HEK293 (cell line): ENCODE results near the gene SMIM29.
A peak's percentile ranks its signal among the peaks of the same experiment; 100 is the strongest.

Experiments used
- GLI2 ChIP-seq: fragments of 450-650 bp; formaldehyde crosslinking; IDR thresholded peaks from 2 replicates; pipeline ENCODE4; 2017; ENCODE audit warnings: missing biosample characterization, missing genetic modification characterization, low read depth, borderline replicate concordance
- GLIS2 ChIP-seq: fragments of 450-650 bp; formaldehyde crosslinking; IDR thresholded peaks from 2 replicates; pipeline ENCODE4 v1.5.1; 2016; ENCODE audit warnings: missing biosample characterization, missing genetic modification characterization
- HOXC10 ChIP-seq: sonication (generic); formaldehyde crosslinking; IDR thresholded peaks from 2 replicates; pipeline ENCODE4 v1.8.1; 2023; ENCODE audit warnings: mild to moderate bottlenecking, missing genetic modification reagents
- KLF1 ChIP-seq: fragments of 450-650 bp; formaldehyde crosslinking; IDR thresholded peaks from 2 replicates; pipeline ENCODE4 v1.5.1; 2016; ENCODE audit warnings: missing biosample characterization, missing genetic modification characterization
- SP2 ChIP-seq: fragments of 450-650 bp; formaldehyde crosslinking; IDR thresholded peaks from 2 replicates; pipeline ENCODE4 v1.5.1; 2016; ENCODE audit warnings: missing biosample characterization, missing genetic modification characterization
- SP3 ChIP-seq: fragments of 450-650 bp; formaldehyde crosslinking; IDR thresholded peaks from 2 replicates; pipeline ENCODE4 v1.5.1; 2016; ENCODE audit warnings: missing biosample characterization, missing genetic modification characterization
- TCF7L2 ChIP-seq: IDR thresholded peaks from 2 replicates; pipeline ENCODE4 v1.6.1; 2011; ENCODE audit warnings: low read depth, mild to moderate bottlenecking, inconsistent platforms, low read length, moderate library complexity, borderline replicate concordance
- ZBTB17 ChIP-seq: fragments of 450-650 bp; formaldehyde crosslinking; IDR thresholded peaks from 2 replicates; pipeline ENCODE4 v1.5.1; 2016; ENCODE audit warnings: missing biosample characterization, missing genetic modification characterization
- ZBTB20 ChIP-seq: fragments of 450-650 bp; formaldehyde crosslinking; IDR thresholded peaks from 2 replicates; pipeline ENCODE4 v1.5.1; 2016; ENCODE audit warnings: missing biosample characterization, missing genetic modification characterization
- ZFP3 ChIP-seq: fragments of 450-650 bp; formaldehyde crosslinking; IDR thresholded peaks from 2 replicates; pipeline ENCODE4 v1.5.1; 2016; ENCODE audit warnings: low read depth, missing biosample characterization, missing genetic modification characterization
- ZFP69B ChIP-seq: fragments of 450-650 bp; formaldehyde crosslinking; IDR thresholded peaks from 2 replicates; pipeline ENCODE4 v1.5.1; 2016; ENCODE audit warnings: missing biosample characterization, missing genetic modification characterization
- ZNF132 ChIP-seq: fragments of 450-650 bp; formaldehyde crosslinking; IDR thresholded peaks from 2 replicates; pipeline ENCODE4 v1.5.1; 2017; ENCODE audit warnings: missing biosample characterization, missing genetic modification characterization, borderline replicate concordance
- ZNF174 ChIP-seq: fragments of 450-650 bp; formaldehyde crosslinking; IDR thresholded peaks from 2 replicates; pipeline ENCODE4 v1.5.0; 2017; ENCODE audit warnings: missing biosample characterization, mild to moderate bottlenecking, missing genetic modification characterization
- ZNF221 ChIP-seq: fragments of 450-650 bp; formaldehyde crosslinking; IDR thresholded peaks from 2 replicates; pipeline ENCODE4 v1.5.1; 2017; ENCODE audit warnings: missing biosample characterization, missing genetic modification characterization, borderline replicate concordance
- ZNF248 ChIP-seq: fragments of 450-650 bp; formaldehyde crosslinking; IDR thresholded peaks from 2 replicates; pipeline ENCODE4 v1.5.1; 2017; ENCODE audit warnings: missing biosample characterization, missing genetic modification characterization
- ZNF311 ChIP-seq: fragments of 450-650 bp; formaldehyde crosslinking; IDR thresholded peaks from 2 replicates; pipeline ENCODE4 v1.5.1; 2017; ENCODE audit warnings: missing biosample characterization, missing genetic modification characterization, borderline replicate concordance
- ZNF341 ChIP-seq: fragments of 450-650 bp; formaldehyde crosslinking; IDR thresholded peaks from 2 replicates; pipeline ENCODE4; 2016; ENCODE audit warnings: low read depth, missing biosample characterization, missing genetic modification characterization
- ZNF366 ChIP-seq: fragments of 450-650 bp; formaldehyde crosslinking; conservative IDR thresholded peaks from 2 replicates; pipeline ENCODE4 v1.5.1; 2016; ENCODE audit warnings: missing biosample characterization, missing genetic modification characterization
- ZNF530 ChIP-seq: fragments of 450-650 bp; formaldehyde crosslinking; IDR thresholded peaks from 2 replicates; pipeline ENCODE4 v1.5.1; 2016; ENCODE audit warnings: low read depth, missing biosample characterization, missing genetic modification characterization
- ZNF548 ChIP-seq: fragments of 450-650 bp; formaldehyde crosslinking; IDR thresholded peaks from 2 replicates; pipeline ENCODE4 v1.5.1; 2016; ENCODE audit warnings: missing biosample characterization, missing genetic modification characterization
- ZNF561 ChIP-seq: fragments of 450-650 bp; IDR thresholded peaks from 2 replicates; pipeline ENCODE4 v1.5.1; 2018; ENCODE audit warnings: missing biosample characterization, missing genetic modification characterization, borderline replicate concordance
- ZNF621 ChIP-seq: fragments of 450-650 bp; formaldehyde crosslinking; IDR thresholded peaks from 2 replicates; pipeline ENCODE4 v1.5.1; 2017; ENCODE audit warnings: missing biosample characterization, missing genetic modification characterization
- ZNF664 ChIP-seq: fragments of 450-650 bp; formaldehyde crosslinking; IDR thresholded peaks from 2 replicates; pipeline ENCODE4 v1.5.1; 2016; ENCODE audit warnings: missing biosample characterization, missing genetic modification characterization
- ZNF677 ChIP-seq: fragments of 450-650 bp; IDR thresholded peaks from 2 replicates; pipeline ENCODE4 v1.5.0; 2018; ENCODE audit warnings: missing biosample characterization, mild to moderate bottlenecking, missing genetic modification characterization, moderate library complexity
- ZNF707 ChIP-seq: fragments of 450-650 bp; formaldehyde crosslinking; IDR thresholded peaks from 2 replicates; pipeline ENCODE4 v1.5.1; 2016; ENCODE audit warnings: missing biosample characterization, missing genetic modification characterization
- TF ChIP-seq, protein P1 (sequence below): fragments of 450-650 bp; formaldehyde crosslinking; IDR thresholded peaks from 2 replicates; pipeline ENCODE4 v1.5.1; 2017; ENCODE audit warnings: missing biosample characterization, missing genetic modification characterization
- TF ChIP-seq, protein P2 (sequence below): fragments of 450-650 bp; formaldehyde crosslinking; IDR thresholded peaks from 2 replicates; pipeline ENCODE4 v1.5.1; 2016; ENCODE audit warnings: missing biosample characterization, missing genetic modification characterization
- TF ChIP-seq, protein P3 (sequence below): fragments of 450-650 bp; formaldehyde crosslinking; IDR thresholded peaks from 2 replicates; pipeline ENCODE4 v1.5.1; 2016; ENCODE audit warnings: missing biosample characterization, missing genetic modification characterization
- TF ChIP-seq, protein P4 (sequence below): fragments of 450-650 bp; formaldehyde crosslinking; IDR thresholded peaks from 2 replicates; pipeline ENCODE4 v1.5.1; 2016; ENCODE audit warnings: missing biosample characterization, missing genetic modification characterization
- TF ChIP-seq, protein P5 (sequence below): fragments of 450-650 bp; formaldehyde crosslinking; IDR thresholded peaks from 2 replicates; pipeline ENCODE4 v1.5.1; 2016; ENCODE audit warnings: missing biosample characterization, missing genetic modification characterization
- TF ChIP-seq, protein P6 (sequence below): fragments of 450-650 bp; formaldehyde crosslinking; IDR thresholded peaks from 2 replicates; pipeline ENCODE4 v1.5.1; 2016; ENCODE audit warnings: missing biosample characterization, missing genetic modification characterization

The SMIM29 gene

DNA sequence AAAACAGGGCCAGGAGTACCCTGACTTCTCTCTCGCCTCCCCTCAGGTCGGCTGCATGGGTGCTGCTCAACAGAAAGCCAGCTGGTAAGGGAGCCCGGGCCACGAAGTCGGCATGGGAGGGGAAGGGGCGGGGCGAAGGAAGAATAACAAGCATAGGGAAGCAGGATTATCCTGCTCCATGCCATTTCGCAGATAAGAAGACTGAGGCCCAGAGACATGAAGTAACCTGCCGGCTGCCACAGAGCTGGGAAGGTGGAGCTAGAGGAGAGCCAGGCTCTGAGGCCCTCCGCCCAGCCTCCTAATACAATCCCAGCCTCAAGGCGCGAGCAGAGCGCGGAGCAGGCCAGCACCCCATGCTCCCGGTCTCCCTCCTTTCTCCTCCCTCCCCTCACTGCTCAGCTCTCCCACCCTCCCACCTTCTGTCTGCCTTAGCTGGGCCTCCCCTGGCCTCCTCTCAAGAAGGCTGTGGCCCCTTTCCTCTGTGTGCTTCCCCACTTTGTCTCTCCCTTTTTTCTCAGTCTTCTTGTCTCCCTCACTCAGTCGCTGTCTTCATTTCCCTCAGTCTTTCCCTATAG lies 25.3 kb downstream of the SMIM29 start (continued):
- TF ChIP-seq, protein P1, sequence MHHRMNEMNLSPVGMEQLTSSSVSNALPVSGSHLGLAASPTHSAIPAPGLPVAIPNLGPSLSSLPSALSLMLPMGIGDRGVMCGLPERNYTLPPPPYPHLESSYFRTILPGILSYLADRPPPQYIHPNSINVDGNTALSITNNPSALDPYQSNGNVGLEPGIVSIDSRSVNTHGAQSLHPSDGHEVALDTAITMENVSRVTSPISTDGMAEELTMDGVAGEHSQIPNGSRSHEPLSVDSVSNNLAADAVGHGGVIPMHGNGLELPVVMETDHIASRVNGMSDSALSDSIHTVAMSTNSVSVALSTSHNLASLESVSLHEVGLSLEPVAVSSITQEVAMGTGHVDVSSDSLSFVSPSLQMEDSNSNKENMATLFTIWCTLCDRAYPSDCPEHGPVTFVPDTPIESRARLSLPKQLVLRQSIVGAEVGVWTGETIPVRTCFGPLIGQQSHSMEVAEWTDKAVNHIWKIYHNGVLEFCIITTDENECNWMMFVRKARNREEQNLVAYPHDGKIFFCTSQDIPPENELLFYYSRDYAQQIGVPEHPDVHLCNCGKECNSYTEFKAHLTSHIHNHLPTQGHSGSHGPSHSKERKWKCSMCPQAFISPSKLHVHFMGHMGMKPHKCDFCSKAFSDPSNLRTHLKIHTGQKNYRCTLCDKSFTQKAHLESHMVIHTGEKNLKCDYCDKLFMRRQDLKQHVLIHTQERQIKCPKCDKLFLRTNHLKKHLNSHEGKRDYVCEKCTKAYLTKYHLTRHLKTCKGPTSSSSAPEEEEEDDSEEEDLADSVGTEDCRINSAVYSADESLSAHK (tag by site-specific recombination) = no peak
- TF ChIP-seq ZNF664 = no peak
- TF ChIP-seq ZNF311 = no peak
- no peak for TF ChIP-seq ZNF561 (tag by site-specific recombination)
- TF ChIP-seq ZNF530 (tag by site-specific recombination) = no peak
- TF ChIP-seq ZNF707 (tag by site-specific recombination) = no peak
- TF ChIP-seq, protein P2, sequence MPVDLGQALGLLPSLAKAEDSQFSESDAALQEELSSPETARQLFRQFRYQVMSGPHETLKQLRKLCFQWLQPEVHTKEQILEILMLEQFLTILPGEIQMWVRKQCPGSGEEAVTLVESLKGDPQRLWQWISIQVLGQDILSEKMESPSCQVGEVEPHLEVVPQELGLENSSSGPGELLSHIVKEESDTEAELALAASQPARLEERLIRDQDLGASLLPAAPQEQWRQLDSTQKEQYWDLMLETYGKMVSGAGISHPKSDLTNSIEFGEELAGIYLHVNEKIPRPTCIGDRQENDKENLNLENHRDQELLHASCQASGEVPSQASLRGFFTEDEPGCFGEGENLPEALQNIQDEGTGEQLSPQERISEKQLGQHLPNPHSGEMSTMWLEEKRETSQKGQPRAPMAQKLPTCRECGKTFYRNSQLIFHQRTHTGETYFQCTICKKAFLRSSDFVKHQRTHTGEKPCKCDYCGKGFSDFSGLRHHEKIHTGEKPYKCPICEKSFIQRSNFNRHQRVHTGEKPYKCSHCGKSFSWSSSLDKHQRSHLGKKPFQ (tag by site-specific recombination) = no peak
- TF ChIP-seq ZNF221 (tag by site-specific recombination) = no peak
- TF ChIP-seq, protein P3, sequence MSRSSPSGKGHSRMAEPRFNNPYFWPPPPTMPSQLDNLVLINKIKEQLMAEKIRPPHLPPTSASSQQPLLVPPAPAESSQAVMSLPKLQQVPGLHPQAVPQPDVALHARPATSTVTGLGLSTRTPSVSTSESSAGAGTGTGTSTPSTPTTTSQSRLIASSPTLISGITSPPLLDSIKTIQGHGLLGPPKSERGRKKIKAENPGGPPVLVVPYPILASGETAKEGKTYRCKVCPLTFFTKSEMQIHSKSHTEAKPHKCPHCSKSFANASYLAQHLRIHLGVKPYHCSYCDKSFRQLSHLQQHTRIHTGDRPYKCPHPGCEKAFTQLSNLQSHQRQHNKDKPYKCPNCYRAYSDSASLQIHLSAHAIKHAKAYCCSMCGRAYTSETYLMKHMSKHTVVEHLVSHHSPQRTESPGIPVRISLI (tag by site-specific recombination) = no peak
- no peak for TF ChIP-seq ZNF174
- TF ChIP-seq ZNF132 (tag by site-specific recombination) = no peak
- TF ChIP-seq ZNF677 (tag by site-specific recombination) = no peak
- TF ChIP-seq ZBTB17 (tag by site-specific recombination) = peak; percentile 73
- TF ChIP-seq ZBTB20 (tag by site-specific recombination) = peak; percentile 47
- TF ChIP-seq ZFP69B (tag by site-specific recombination) = no peak
- TF ChIP-seq ZNF341 (tag by site-specific recombination) = peak; percentile 77
- TF ChIP-seq, protein P4, sequence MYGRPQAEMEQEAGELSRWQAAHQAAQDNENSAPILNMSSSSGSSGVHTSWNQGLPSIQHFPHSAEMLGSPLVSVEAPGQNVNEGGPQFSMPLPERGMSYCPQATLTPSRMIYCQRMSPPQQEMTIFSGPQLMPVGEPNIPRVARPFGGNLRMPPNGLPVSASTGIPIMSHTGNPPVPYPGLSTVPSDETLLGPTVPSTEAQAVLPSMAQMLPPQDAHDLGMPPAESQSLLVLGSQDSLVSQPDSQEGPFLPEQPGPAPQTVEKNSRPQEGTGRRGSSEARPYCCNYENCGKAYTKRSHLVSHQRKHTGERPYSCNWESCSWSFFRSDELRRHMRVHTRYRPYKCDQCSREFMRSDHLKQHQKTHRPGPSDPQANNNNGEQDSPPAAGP = 0 out of 2 replicates have a peak, but pooled peaks have one; percentile 23
- TF ChIP-seq ZNF548 = no peak
- no peak for TF ChIP-seq GLI2 (tag by site-specific recombination)
- no peak for TF ChIP-seq HOXC10 (CRISPR knock-in tag)
- TF ChIP-seq KLF1 (tag by site-specific recombination) = 0 out of 2 replicates have a peak, but pooled peaks have one; percentile 26
- TF ChIP-seq SP3 (tag by site-specific recombination) = peak; percentile 79
- TF ChIP-seq ZNF366 = peak; percentile 77
- no peak for TF ChIP-seq ZNF621
- TF ChIP-seq, protein P5, sequence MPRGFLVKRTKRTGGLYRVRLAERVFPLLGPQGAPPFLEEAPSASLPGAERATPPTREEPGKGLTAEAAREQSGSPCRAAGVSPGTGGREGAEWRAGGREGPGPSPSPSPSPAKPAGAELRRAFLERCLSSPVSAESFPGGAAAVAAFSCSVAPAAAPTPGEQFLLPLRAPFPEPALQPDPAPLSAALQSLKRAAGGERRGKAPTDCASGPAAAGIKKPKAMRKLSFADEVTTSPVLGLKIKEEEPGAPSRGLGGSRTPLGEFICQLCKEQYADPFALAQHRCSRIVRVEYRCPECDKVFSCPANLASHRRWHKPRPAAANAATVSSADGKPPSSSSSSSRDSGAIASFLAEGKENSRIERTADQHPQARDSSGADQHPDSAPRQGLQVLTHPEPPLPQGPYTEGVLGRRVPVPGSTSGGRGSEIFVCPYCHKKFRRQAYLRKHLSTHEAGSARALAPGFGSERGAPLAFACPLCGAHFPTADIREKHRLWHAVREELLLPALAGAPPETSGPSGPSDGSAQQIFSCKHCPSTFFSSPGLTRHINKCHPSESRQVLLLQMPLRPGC (tag by site-specific recombination) = 0 out of 2 replicates have a peak, but pooled peaks have one; percentile 13
- no peak for TF ChIP-seq ZFP3 (tag by site-specific recombination)
- TF ChIP-seq SP2 (tag by site-specific recombination) = peak; percentile 57; the same call in 1 of the 2 replicates
- TF ChIP-seq GLIS2 (tag by site-specific recombination) = no peak
- TF ChIP-seq TCF7L2 = no peak
- no peak for TF ChIP-seq ZNF248 (tag by site-specific recombination)
- TF ChIP-seq, protein P6, sequence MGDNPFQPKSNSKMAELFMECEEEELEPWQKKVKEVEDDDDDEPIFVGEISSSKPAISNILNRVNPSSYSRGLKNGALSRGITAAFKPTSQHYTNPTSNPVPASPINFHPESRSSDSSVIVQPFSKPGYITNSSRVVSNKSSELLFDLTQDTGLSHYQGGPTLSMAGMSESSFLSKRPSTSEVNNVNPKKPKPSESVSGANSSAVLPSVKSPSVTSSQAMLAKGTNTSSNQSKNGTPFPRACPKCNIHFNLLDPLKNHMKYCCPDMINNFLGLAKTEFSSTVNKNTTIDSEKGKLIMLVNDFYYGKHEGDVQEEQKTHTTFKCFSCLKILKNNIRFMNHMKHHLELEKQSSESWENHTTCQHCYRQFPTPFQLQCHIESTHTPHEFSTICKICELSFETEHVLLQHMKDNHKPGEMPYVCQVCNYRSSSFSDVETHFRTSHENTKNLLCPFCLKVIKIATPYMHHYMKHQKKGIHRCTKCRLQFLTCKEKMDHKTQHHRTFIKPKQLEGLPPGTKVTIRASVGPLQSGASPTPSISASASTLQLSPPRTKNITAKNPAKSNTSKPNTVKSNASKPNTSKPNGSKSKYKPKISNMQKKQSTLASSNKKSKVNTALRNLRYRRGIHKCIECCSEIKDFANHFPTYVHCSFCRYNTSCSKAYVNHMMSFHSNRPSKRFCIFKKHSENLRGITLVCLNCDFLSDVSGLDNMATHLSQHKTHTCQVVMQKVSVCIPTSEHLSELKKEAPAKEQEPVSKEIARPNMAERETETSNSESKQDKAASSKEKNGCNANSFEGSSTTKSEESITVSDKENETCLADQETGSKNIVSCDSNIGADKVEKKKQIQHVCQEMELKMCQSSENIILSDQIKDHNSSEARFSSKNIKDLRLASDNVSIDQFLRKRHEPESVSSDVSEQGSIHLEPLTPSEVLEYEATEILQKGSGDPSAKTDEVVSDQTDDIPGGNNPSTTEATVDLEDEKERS (tag by site-specific recombination) = peak; percentile 89
